Measurements from ENCODE around the gene MORN1. TPM values are rescaled to one million over a fixed set of nuclear protein-coding genes. Genes with fewer than 3 reads are reported as not detected.

Gene MORN1
- total and polyA plus RNA-seq, 2 experiments from 2014 or later, result 4.8 to 11.1 TPM

- Histone ChIP-seq H4K20me1 (replicated peaks; ENCODE audit: insufficient read depth) (peaks cover 10% of the 10 kb centered on the region), H2AFZ (no peak overlapping the region), H3K79me2 (replicated peaks; ENCODE audit: insufficient read depth) (peaks cover 18% of the 10 kb centered on the region), H3F3A (replicated peaks; ENCODE audit: low read depth) (peaks cover 16% of the 10 kb centered on the region), H3K27ac (ENCODE audit: low read depth) (0 out of 2 replicates have a peak overlapping the region, but pooled peaks have one; percentile 50), H3K9me2 (ENCODE audit: insufficient read depth) (no peaks in the 10 kb centered on the region), H3K27me3 (ENCODE audit: insufficient read depth) (no peaks in the 10 kb centered on the region), H3K4me3 (no peak overlapping the region), H3K4me1 (ENCODE audit: insufficient read depth) (peaks cover 9% of the 10 kb centered on the region; the same call in 1 of the 2 replicates), H3K4me2 (no peak overlapping the region), H3K36me3 (ENCODE audit: insufficient read depth) (0 out of 2 replicates have a peak, but pooled peaks cover 5% of the 10 kb centered on the region)
- H3K36me3 Mint-ChIP-seq (ENCODE audit: low read depth), result peaks cover 49% of the 10 kb centered on the region
- no peak overlapping the region for H3K4me3 Mint-ChIP-seq
- H3K27ac Mint-ChIP-seq, result no peak overlapping the region
- ATAC-seq, result no peak
- peaks cover 20% of the 10 kb centered on the region for H3K27me3 Mint-ChIP-seq (ENCODE audit: insufficient read depth, low read depth, poor library complexity)
- TF ChIP-seq CTCF (conservative IDR thresholded peaks at IDR 0.05; ENCODE audit: low read depth in 2 of 2) (no peak), CREB1 (CRISPR knock-in tag; IDR thresholded peaks at IDR 0.05; ENCODE audit: low read depth) (no peak), EZH2phosphoT487 (IDR thresholded peaks at IDR 0.05; ENCODE audit: unreplicated experiment) (no peak), STAT1 (IDR thresholded peaks at IDR 0.05; ENCODE audit: unreplicated experiment) (no peak), ZNF331 (CRISPR knock-in tag; IDR thresholded peaks at IDR 0.05; ENCODE audit: low read depth) (no peak), ZNF462 (CRISPR knock-in tag; IDR thresholded peaks at IDR 0.05) (no peak), EZH2 (IDR thresholded peaks at IDR 0.05; ENCODE audit: low read depth, unreplicated experiment) (no peak), POLR2AphosphoS5 (IDR thresholded peaks at IDR 0.05; ENCODE audit: low read depth) (no peak), NANOG (IDR thresholded peaks at IDR 0.05; ENCODE audit: borderline replicate concordance) (no peak), ZNF114 (CRISPR knock-in tag; IDR thresholded peaks at IDR 0.05) (no peak), JUNB (IDR thresholded peaks at IDR 0.05; ENCODE audit: unreplicated experiment) (no peak)
- TF ChIP-seq, protein P1, sequence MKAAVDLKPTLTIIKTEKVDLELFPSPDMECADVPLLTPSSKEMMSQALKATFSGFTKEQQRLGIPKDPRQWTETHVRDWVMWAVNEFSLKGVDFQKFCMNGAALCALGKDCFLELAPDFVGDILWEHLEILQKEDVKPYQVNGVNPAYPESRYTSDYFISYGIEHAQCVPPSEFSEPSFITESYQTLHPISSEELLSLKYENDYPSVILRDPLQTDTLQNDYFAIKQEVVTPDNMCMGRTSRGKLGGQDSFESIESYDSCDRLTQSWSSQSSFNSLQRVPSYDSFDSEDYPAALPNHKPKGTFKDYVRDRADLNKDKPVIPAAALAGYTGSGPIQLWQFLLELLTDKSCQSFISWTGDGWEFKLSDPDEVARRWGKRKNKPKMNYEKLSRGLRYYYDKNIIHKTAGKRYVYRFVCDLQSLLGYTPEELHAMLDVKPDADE (IDR thresholded peaks at IDR 0.05), result no peak
- TF ChIP-seq, protein P2, sequence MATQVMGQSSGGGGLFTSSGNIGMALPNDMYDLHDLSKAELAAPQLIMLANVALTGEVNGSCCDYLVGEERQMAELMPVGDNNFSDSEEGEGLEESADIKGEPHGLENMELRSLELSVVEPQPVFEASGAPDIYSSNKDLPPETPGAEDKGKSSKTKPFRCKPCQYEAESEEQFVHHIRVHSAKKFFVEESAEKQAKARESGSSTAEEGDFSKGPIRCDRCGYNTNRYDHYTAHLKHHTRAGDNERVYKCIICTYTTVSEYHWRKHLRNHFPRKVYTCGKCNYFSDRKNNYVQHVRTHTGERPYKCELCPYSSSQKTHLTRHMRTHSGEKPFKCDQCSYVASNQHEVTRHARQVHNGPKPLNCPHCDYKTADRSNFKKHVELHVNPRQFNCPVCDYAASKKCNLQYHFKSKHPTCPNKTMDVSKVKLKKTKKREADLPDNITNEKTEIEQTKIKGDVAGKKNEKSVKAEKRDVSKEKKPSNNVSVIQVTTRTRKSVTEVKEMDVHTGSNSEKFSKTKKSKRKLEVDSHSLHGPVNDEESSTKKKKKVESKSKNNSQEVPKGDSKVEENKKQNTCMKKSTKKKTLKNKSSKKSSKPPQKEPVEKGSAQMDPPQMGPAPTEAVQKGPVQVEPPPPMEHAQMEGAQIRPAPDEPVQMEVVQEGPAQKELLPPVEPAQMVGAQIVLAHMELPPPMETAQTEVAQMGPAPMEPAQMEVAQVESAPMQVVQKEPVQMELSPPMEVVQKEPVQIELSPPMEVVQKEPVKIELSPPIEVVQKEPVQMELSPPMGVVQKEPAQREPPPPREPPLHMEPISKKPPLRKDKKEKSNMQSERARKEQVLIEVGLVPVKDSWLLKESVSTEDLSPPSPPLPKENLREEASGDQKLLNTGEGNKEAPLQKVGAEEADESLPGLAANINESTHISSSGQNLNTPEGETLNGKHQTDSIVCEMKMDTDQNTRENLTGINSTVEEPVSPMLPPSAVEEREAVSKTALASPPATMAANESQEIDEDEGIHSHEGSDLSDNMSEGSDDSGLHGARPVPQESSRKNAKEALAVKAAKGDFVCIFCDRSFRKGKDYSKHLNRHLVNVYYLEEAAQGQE (IDR thresholded peaks at IDR 0.05; ENCODE audit: unreplicated experiment), result no peak
- no peak for DNase-seq (ENCODE audit: low spot score)
- no peaks in the 10 kb centered on the region for H3K9me3 Mint-ChIP-seq
- H3K4me1 Mint-ChIP-seq, result peaks cover 20% of the 10 kb centered on the region
Measured at GRCh38 chr1:2307064-2307605, 84.2 kb downstream of the MORN1 start.

All from GM23338 (cell line).